ENCODE data around the gene CR1L. TPM values are rescaled to one million over a fixed set of nuclear protein-coding genes. Genes with fewer than 3 reads are reported as not detected.

Gene CR1L
- total and polyA plus RNA-seq, 10 donors = 0.63 to 7.1 (median 1.3) TPM

- intact Hi-C loops (cut with DNase I; ENCODE audit: low total_unique reads) = no loop called here
- Histone ChIP-seq H3K4me3 (no peak overlapping the region), H3K9me3 (no peaks in the 10 kb centered on the region), H3K27me3 (replicated peaks in 1 of 7) (peaks cover 0 to 3% (median 0%) of the 10 kb centered on the region in 7 donors), H3K4me1 (peaks cover 0 to 7% (median 2%) of the 10 kb centered on the region in 6 donors), H3K27ac (no peak overlapping the region), H3K36me3 (no peaks in the 10 kb centered on the region)
- WGBS, 5 donors = 72 to 84% (median 80%) methylated on average over 4 of the region's 4 CpGs
- no peak for DNase-seq
- no peak for TF ChIP-seq POLR2A (IDR thresholded peaks at IDR 0.05)
- TF ChIP-seq POLR2AphosphoS5 (IDR thresholded peaks at IDR 0.05) = no peak
- TF ChIP-seq CTCF (IDR thresholded peaks at IDR 0.05 in 8 of 11, conservative IDR thresholded peaks at IDR 0.05 in 3 of 11) = no peak
These were observed 5.1 kb downstream of the CR1L start for GRCh38 chr1:207649865-207650580.

GRCh38 chr1:207651583-207651982 is 6.7 kb downstream of the CR1L start:
- Histone ChIP-seq H3K4me1 (no peaks in the 10 kb centered on the region), H3K27ac (no peak overlapping the region), H3K27me3 (replicated peaks in 1 of 7) (no peaks in the 10 kb centered on the region), H3K36me3 (no peaks in the 10 kb centered on the region), H3K4me3 (no peak overlapping the region), H3K9me3 (no peaks in the 10 kb centered on the region)
- intact Hi-C loops (cut with DNase I; ENCODE audit: low total_unique reads) = no loop called here
- no peak for DNase-seq
- WGBS, 5 donors = 75 to 96% (median 84%) methylated on average over 1 of the region's 1 CpG
- TF ChIP-seq POLR2A (IDR thresholded peaks at IDR 0.05) = no peak

- 67 to 83% (median 75%) methylated on average over 2 of the region's 2 CpGs for WGBS, 5 donors
- intact Hi-C loops (cut with DNase I; ENCODE audit: low total_unique reads) = no loop called here
- Histone ChIP-seq H3K27me3 (replicated peaks in 1 of 7) (no peaks in the 10 kb centered on the region), H3K36me3 (no peaks in the 10 kb centered on the region), H3K27ac (no peak overlapping the region), H3K4me3 (no peak overlapping the region), H3K4me1 (no peaks in the 10 kb centered on the region), H3K9me3 (no peaks in the 10 kb centered on the region)
- peak in 1 of 11 experiments; percentile 6 for TF ChIP-seq CTCF (IDR thresholded peaks at IDR 0.05 in 8 of 11, conservative IDR thresholded peaks at IDR 0.05 in 3 of 11)
- no peak for TF ChIP-seq POLR2A (IDR thresholded peaks at IDR 0.05)
- DNase-seq = no peak
These were observed 9.4 kb downstream of the CR1L start for GRCh38 chr1:207654320-207654719.

DNA sequence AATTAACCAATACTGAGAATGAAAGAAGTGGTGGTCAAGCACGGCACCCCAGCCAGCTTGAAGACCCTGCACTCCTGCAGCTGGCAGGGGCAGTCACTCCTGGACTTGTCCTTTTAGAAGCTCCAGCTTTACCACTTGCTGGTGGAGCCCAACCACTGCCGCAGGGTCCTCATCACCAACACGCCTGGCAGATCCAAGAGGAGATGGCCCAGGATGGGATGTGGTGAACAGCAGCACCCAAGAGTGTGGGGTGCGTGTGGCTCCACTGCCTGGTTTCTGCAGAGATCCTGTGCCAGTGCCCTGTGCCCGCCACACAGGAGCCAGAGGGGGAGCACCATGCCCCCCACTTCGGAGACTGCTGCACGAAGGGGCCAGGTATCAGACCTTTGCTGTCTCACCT is 13.5 kb downstream of the CR1L start:
- Histone ChIP-seq H3K4me3 (no peak overlapping the region), H3K27me3 (replicated peaks in 1 of 7) (peaks cover 0 to 5% (median 0%) of the 10 kb centered on the region in 7 donors), H3K27ac (no peak overlapping the region), H3K9me3 (peaks cover 0 to 8% (median 0%) of the 10 kb centered on the region in 8 donors), H3K36me3 (no peaks in the 10 kb centered on the region), H3K4me1 (no peaks in the 10 kb centered on the region)
- no peak for DNase-seq
- WGBS, 5 donors = 79 to 94% (median 81%) methylated on average over 5 to 7 of the region's 7 CpGs
- TF ChIP-seq CTCF (IDR thresholded peaks at IDR 0.05 in 8 of 11, conservative IDR thresholded peaks at IDR 0.05 in 3 of 11) = no peak
- no peak for TF ChIP-seq POLR2A (IDR thresholded peaks at IDR 0.05)
- no peak for TF ChIP-seq POLR2AphosphoS5 (IDR thresholded peaks at IDR 0.05)
- intact Hi-C loops (cut with DNase I; ENCODE audit: low total_unique reads) = no loop called here
